Embryonic facial prominence (tissue), 1 donor: Measurements from ENCODE around the gene GRID2.

Experiments
- DNase-seq: peaks from one replicate; pipeline ENCODE4 v3.0.0-alpha.2; 2016; ENCODE audit errors: extremely low spot score

The GRID2 gene

DNA sequence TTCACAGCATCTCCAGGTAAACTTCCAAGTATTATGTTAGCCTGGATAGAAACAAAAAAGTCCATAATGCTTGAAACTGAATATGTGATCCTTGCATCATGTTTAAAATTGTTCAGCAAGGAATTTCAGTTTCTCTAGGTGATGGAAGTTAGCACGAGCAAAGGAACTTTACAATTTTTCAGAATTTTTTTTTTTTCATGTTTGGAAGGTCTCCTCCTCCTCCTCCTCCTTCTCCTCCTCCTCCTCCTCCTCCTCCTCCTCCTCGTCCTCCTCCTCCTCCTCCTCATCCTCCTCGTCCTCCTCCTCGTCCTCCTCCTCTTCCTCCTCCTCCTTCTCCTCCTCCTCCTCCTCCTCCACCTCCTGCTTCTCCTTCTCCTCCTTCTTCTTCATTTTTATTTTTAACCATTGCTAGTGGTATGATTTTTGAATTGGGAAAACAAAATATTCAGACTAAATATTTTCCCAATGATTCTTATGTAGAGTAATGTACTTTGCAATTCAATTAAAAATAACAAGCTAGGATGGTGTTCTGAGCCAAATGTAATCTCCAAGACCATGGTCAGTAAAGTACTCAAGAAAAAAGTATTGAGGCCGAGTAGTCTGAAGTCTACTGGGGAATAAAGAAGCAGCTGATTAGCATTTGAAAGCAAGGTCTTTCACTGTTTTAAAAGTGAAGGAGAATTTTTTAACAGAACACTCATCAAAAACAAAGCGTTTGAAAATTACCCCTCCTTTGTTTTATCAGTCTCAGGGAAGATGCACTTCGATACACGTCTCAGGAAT, 1103.9 kb downstream of the GRID2 start:
- DNase-seq = no peak

DNA sequence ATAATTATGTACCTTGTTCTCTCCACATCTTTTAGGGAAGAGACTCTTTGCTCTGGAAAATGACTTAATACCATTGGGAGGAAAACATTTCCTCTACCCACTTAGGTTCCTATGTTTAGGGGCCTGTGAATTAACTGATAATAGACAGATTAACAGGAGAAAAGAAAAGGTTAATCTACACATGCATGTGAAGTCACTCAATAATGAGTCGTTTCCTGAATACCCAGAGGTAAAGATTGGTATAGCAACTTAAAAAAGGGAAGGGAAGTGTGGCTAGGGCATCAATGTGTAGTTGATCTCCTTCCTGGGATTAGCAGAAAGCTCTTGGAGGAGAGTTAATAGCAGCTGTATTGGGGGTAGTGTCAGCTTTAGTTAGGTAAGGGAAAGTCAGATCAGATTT, 1105.3 kb downstream of the GRID2 start:
- DNase-seq = no peak

DNA sequence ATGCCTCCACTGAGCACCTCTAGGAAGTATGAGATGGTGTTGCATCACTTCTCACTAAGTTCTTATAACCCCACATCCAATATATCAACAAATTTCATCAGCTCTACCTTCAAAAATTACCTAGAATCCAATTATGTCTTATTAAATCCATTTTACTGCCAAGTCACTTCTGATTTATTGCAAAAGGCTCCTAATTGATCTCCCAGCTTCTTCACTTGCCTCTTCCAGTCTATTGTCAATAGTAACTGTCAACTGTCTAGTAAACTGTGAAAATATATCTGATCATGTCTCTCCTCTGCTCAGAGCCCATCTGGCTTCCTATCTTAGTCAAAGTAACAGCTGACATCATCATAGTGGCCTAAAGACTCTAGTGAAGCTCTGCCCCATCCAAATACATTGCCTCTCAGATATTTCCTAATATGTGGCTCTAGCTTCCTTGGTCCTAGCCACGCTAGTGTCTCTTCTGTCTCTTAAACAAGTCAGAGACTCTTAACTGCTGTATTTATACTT, 1110.3 kb downstream of the GRID2 start:
- no peak for DNase-seq

DNA sequence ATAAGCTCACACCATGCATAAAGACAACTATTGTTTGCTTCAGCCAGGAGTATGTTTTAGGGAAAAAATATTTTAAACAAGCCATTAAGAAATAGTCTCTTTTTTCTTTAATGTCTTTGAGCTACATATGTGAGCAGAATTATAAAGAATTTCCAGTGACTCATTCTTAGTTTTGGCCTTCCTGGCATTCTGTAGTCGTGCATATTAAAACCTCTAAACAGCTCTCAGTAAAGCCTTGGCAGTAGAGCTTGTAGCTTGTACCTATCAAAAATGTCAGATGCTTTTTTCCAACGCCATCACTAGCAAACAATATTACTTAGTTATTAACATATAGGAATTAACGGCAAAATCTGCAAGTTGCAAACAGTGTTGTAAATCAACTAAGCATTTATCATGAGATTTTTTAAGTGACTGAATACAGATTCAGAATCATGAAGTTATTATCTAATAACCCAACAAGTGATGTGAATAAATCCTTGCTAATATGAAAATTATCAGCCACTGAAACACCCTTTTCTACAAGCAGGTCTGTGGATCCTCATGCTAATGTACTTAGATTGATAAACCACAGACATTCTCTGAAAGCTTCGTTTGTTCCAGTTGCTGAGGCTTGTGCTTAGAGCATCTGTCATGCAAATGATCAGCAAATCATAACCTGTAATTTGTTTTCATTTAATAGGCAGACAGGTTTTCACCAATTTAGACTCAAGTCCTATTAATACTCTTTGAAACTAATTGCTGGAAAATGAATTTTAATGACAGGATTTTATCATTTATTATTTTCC, 1112.8 kb downstream of the GRID2 start:
- no peak for DNase-seq

DNA sequence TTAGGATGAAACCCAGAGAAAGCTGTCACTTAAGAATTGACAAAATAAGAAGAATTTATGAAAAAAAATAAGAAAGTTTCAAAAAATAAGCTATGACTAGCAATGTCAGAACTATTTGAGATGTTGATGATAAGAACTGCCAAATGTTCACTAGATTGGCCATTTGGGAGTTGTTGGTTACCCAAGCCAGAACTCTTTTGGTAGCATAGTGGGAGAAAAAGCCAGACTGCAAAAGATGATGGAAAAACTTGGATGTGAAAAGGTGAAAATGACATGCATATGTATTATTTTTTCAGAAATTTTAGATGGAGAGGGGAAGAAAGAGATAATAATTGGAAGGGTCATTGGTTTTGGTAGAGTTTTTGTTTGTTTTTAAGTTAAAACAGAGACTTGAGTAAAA, 1127.6 kb downstream of the GRID2 start:
- no peak for DNase-seq

DNA sequence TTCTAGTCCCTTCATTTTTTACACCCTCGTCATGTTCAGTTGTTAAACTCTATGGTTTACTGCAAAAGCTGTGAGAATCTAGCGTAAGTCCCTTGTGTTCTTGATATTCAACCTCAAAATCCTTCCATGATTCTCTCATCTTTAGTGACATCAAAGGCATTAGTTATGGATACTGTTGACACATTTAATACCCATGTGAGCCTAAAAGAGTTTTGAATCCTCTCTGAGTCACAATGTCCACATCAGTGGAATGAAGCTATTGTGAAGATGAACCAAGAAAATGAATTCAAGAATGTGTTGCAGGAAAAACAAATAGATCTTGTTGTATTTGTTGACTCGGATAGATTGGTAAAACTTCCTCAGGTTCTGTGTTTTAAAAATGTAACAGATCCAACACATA, 1130.1 kb downstream of the GRID2 start:
- no peak for DNase-seq

DNA sequence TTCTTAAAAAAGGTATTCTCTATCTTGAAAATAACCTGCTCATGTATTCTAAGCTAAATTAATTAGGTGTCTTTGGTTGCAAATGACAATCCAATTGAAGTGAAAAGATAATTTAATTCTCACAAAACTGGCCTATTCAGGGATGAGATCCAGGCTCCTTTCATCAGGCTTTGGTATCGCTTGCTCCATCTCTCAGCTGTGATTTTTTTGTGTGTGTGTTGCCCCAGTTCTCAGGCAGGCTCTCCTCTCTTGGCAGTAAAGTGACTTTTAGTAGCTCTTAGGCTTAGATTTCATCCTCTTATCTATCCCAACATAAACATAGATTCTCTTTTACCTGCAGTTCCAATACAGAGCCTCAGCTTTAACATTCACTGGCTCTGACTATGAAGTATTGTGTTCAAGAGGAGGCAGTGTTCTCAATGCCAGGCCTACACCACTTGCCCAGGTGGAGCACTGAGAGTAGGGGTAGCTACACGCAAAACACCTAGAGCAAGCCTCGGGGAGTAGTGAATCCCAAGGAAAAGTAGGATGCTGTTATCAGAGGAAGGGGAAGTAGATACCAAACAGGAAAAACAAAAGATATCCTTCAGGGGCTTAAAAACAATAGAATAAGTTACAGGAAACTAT, 1132.3 kb downstream of the GRID2 start:
- DNase-seq = no peak

DNA sequence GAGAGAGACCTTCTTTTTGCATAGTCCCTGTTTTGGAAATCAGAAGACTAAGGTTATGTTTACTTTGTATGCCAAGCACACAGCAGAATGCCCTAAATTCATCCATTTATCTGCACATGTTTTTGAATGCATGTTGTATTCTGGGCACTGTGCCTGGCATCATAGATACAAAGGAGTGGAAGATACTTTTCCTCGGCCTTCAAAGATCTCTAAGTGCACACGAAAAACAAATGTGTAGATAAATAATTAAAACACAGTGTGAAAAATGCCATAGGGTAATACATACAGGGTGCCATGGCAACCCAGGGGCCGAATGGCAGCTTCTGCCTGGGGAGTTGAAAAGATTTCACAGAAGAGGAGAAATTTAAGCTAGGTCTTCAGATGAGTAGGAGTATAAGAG, 1134.2 kb downstream of the GRID2 start:
- DNase-seq = no peak

DNA sequence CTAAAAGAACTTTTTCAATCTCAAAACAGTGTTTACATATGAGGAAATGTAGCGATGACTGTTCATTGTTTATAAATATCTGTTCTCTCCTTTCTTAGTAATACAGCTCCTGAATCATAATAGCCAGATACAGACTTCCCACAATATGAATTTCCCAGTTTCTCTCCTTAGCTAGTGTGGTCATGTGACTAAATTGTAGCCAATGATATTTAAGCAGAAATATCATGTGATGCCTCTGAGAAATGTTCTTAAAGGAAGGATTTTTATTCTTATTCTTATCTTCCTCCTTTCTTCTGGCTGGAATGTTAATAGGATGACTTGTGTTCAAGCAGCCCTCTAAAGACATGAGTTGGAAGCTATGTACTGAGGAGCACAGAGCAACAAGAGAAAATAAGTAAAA, 1141.1 kb downstream of the GRID2 start:
- no peak for DNase-seq

DNA sequence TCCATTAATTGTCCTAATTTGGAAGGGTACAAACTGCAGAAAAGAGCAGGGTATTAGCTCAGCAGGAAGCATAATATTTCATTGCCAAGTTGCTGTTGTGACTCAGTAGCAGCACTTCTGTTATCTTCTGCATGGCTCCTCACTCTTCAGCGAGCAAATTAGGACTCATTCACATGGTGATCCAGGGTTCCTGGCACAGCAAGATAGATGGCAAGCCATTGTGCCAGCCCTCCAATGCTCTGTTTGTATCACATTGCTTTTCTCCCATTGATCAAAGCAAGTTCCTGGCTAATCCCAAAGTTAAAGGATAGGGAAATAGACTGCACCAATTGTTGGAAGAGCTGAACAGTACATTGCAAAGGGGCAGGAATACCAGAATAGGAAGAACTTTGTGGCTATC, 1142.3 kb downstream of the GRID2 start:
- no peak for DNase-seq

DNA sequence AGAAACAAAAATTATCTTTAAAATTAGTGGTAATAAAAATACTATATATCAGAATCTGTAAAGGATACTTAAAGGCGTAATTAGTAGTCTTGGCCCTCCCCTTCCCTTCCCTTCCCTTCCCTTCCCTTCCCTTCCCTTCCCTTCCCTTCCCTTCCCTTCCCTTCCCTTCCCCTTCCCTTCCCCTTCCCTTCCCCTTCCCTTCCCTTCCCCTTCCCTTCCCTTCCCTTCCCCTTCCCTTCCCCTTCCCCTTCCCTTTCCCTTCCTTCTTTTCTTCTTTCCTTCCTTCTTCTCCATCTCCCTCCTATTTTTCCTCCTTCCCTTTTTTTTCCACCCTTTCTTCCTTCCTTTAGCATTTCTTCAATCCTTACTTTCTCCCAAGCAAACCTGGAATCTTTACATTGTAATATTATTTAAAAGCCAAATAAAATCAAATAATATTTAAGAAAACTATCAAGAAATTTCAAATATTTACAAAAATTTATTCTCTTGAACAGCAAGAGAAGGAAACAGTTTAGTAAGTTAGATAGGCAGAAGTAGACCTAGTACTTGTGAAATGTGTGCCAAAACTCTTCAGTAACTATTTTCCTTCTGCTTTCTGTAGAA, 1145.0 kb downstream of the GRID2 start:
- DNase-seq = no peak

DNA sequence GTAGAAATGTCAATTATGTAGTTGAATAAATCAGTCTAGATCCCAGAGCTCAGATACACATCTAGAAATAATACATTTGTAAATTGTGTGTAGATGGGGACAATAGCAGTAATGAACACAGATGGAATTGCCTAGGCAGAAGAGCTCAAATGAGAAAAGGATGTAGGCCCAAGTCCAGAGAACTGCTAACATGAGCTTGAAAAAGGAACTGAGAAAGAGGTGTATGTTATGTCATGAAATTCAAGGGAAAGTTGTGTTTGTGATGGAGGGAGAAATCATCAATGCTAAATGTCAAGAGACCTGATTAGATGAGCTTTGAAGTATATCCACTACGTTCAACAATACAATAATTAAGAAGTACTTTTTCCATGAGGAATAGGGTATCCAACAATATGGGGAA, 1148.2 kb downstream of the GRID2 start:
- no peak for DNase-seq

DNA sequence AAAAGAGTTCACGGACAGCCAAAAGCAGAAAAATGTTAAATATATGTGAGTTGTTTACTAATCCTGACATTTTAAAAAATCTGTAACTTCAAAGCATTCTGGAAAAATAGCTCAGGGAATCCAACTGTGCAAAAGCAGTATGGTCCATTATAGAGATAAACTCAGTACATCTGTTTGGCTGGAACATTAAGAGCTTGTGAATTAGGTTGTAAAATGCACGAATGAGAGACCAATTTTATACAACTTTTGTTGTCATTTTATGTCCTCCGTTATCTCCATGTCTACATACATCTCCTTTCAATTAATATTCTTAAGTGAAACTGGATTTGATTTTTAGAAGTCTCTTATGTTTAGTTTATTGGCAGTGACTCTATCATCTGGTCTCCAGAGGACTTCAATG, 1157.8 kb downstream of the GRID2 start:
- no peak for DNase-seq

DNA sequence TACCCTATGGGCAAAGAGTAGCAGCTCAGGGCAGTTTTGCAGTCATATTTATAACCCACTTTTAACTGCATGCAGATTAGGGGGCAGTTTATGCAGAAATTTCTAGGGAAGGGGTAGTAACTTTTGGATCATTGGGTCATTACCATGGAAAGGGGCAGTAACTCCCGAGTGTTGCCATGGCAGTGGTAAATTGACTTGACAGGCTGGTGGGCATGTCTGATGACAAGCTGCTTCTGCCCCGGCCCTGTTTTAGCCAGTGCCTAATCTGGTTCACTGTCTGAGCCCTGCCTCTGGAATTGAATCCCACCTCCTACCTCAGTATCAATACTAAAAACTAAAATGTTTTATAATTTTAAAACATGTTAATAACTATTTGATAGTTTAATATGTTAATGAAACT, 1162.7 kb downstream of the GRID2 start:
- DNase-seq = no peak

DNA sequence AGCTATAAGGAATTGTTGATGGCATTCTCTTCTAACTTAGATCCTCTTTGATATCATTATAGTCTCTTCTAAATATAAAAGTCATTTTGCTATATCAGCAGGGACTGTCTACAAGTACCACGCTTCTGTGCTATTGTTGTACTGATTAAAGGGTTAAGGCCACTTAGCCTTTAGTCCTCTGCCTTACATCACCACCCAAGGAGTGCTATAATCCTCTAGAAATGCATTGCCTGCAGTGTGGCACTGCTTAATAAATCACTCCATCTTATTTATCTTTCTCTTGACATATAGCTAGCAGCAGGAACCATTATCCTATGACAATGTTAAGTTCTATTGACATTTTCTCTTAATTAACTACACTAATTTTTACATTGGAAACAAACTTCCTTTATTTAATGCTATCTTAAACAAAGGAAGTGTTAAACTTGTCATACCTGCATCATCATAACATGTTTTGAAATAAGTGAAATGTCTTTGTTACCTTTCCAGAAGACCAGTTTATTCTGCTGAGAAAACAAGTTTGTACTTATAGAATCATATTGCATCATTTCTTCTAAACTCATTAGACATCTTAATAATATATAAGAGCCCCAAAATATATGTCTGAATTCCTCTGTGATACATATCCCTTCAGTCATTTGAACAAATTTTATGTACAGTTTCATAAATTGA, 1163.9 kb downstream of the GRID2 start:
- no peak for DNase-seq

DNA sequence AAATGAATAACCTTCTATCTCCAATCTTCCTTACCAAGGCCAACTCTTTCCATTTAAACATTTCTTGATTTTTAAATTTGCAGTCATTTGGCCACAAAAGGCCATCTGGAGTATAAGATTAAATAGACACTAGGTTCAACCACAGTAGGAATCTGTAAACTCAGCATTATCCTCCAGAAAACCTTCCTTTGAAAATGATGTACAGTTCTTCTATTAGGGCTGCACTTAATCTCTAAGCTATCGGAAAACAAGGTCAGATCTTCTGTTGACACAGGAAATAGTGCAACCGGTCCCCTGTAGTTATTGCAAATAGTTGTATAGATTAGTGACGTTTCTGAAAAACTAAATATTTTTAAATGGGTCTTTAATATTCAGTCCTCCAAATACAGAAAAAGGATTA, 1165.8 kb downstream of the GRID2 start:
- no peak for DNase-seq

DNA sequence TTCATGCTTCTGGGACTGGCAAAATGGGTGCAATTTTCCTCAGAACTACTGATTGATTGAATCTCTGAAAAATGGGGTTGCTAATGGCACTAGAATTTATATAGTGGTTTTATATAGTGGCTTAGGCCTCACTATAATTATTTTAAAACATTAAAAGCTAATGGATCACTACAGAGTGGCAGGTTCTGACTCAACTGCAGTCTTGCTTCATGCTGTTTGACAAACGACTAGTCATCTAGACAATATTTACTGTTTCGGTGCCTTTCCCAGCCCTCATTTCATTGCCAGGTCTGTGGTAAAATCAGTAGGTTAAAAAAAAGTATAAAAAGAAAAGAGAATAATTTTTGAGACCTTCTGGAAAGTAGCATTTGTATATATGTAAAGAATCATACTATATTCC, 1172.0 kb downstream of the GRID2 start:
- no peak for DNase-seq

DNA sequence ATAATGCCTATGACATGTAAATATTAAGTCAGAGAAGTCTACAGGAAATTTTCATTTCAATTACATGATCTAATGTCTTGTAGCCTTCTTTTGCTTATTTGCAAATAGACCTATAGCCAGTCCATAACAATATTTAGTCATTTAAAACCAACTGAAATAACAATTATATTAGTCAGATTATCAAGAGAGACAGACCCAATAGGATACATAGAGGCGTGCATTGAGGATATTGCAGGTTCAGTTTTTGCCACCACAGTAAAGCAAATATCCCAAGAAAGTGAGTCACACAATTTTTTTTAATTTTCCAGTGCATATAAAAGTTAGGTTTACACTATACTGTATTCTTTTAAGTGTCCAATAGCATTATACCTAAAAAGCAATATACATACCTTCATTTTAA, 1175.0 kb downstream of the GRID2 start:
- no peak for DNase-seq

DNA sequence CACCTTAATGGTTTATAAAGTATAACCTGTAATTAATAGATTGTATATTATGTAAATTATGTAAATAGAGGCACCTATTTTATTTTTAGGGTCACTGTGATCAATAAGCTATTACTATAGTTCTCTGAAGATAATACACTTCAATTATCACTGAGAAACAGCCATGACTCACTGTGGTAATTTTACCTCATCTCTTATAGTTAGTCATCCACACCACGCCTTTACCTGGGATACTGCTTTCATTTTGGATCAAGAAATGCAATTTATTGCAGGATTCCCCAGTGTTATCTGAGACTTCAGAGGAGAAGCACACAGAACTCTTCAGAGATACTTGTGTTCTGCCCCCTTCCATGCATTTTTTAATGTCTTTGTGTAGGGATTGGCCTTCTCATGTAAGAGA, 1176.7 kb downstream of the GRID2 start:
- no peak for DNase-seq

DNA sequence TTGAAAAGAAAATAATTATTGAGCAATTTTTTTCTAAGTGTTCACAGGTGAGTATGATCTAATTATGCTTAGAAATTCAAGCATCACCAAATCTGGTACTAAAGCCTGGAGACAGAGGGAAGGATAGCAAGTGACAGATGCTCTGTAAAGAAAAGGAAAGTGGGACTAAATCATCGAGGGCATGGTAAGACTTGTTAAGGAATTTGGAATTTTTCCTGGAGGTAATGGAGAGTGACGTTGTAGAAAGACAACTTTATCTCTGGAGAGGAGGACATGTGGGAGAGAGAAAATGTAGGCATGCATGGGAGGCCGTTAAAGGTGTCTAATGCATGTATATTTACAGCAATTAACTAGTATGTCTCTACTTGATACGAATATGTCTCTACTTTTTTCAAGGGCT, 1191.6 kb downstream of the GRID2 start:
- DNase-seq = no peak

DNA sequence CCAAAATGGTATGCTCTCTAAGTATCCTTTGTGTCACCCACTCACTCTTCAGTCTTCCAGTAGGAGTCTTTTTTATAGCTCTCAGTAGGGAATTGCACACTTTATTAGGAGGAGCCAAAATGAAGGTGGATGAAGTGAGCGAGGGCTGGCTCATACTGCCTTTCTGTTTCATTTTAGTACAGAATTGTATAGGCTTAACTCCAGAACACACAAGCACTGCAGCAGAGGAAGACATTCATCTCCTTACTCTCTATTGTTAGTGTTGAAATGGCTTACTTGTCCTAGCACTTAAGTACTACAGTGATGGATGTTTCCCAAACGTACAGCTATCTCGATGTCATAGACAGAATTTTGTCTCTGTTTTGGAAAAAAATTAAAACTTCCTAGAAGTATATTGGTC, 1197.5 kb downstream of the GRID2 start:
- DNase-seq = no peak

DNA sequence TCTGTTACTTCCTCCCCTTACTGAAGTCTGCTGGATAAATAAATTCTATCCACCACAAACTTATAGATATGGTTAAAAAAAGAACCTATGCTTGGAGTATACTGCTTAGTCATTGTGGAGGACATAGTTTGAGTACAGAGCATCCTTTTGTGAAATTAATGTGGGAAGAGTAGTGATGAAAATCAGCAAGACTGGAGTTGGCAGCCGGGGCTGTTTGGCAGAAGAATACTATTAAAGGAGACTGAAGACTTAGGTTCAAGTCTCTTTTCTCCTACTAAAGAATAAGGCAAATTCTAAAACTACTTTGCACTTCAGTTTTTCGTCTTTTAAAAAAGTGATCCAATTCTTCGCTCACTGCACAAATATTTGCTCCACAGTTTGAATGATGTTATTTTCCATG, 1198.2 kb downstream of the GRID2 start:
- DNase-seq = no peak
